Mucosa of rectum (tissue), 2 donors: Measurements from ENCODE around the gene DNAH10.

Source experiments
- H3K27ac ChIP-seq, 2 donors: one replicate each; pipeline ENCODE4 v1.7.0; 2013; ENCODE audit warnings: inconsistent platforms in 2 of 2, low read depth in 2 of 2, low read length in 2 of 2
- H3K27me3 ChIP-seq, 2 donors: one replicate each; pipeline ENCODE4 v1.7.0; 2013; ENCODE audit warnings: low read length in 2 of 2; ENCODE audit not compliant: control insufficient read depth in 2 of 2, insufficient read depth in 2 of 2
- H3K36me3 ChIP-seq, 2 donors: one replicate each; pipeline ENCODE4 v1.7.0; 2013; ENCODE audit warnings: low read length in 2 of 2; ENCODE audit not compliant: control insufficient read depth in 2 of 2, insufficient read depth in 2 of 2
- H3K4me1 ChIP-seq, 2 donors: one replicate each; pipeline ENCODE4 v1.7.0; 2013; ENCODE audit warnings: low read length in 2 of 2, mild to moderate bottlenecking in 1 of 2; ENCODE audit not compliant: control insufficient read depth in 2 of 2, insufficient read depth in 2 of 2
- H3K4me3 ChIP-seq, 2 donors: one replicate each; pipeline ENCODE4 v1.7.0; 2013; ENCODE audit warnings: low read length in 2 of 2
- H3K9ac ChIP-seq, 2 donors: one replicate each; pipeline ENCODE4 v1.7.0; 2013; ENCODE audit warnings: low read length in 2 of 2, low read depth in 1 of 2, mild to moderate bottlenecking in 1 of 2
- H3K9me3 ChIP-seq, 2 donors: one replicate each; pipeline ENCODE4 v1.7.0; 2013; ENCODE audit warnings: low read length in 2 of 2; ENCODE audit not compliant: control insufficient read depth in 2 of 2
- donor health status: healthy.
- donor health status: Normal muscosa, but diverticular disease.

Gene DNAH10

GRCh38 chr12:123847019-123847418, 84.9 kb downstream of the DNAH10 start:
- Histone ChIP-seq H3K9ac (no peak overlapping the region), H3K27ac (no peak overlapping the region), H3K4me1 (no peaks in the 10 kb centered on the region), H3K4me3 (no peak overlapping the region), H3K9me3 (no peaks in the 10 kb centered on the region), H3K27me3 (no peaks in the 10 kb centered on the region), H3K36me3 (no peaks in the 10 kb centered on the region)

- no peaks in the 10 kb centered on the region for H3K4me1 ChIP-seq
Measured at GRCh38 chr12:123847876-123848275, 85.8 kb downstream of the DNAH10 start.

GRCh38 chr12:123849517-123849916, 87.4 kb downstream of the DNAH10 start:
- Histone ChIP-seq H3K9me3 (no peaks in the 10 kb centered on the region), H3K4me3 (no peak overlapping the region), H3K36me3 (no peaks in the 10 kb centered on the region), H3K27ac (no peak overlapping the region), H3K4me1 (peaks cover 0 to 4% of the 10 kb centered on the region in 2 donors), H3K9ac (no peak overlapping the region), H3K27me3 (no peaks in the 10 kb centered on the region)

More at GRCh38 chr12:123847876-123848275, 85.8 kb downstream of the DNAH10 start:
- H3K4me3 ChIP-seq = no peak overlapping the region
- no peaks in the 10 kb centered on the region for H3K36me3 ChIP-seq
- no peak overlapping the region for H3K9ac ChIP-seq
- no peaks in the 10 kb centered on the region for H3K27me3 ChIP-seq
- no peaks in the 10 kb centered on the region for H3K9me3 ChIP-seq
- no peak overlapping the region for H3K27ac ChIP-seq

GRCh38 chr12:123850246-123851134, 88.4 kb downstream of the DNAH10 start:
- H3K36me3 ChIP-seq = no peaks in the 10 kb centered on the region

GRCh38 chr12:123853396-123854070, 91.4 kb downstream of the DNAH10 start:
- H3K4me3 ChIP-seq = no peak overlapping the region
- no peaks in the 10 kb centered on the region for H3K36me3 ChIP-seq
- H3K4me1 ChIP-seq = peaks cover 0 to 4% of the 10 kb centered on the region in 2 donors
- no peaks in the 10 kb centered on the region for H3K27me3 ChIP-seq
- H3K9ac ChIP-seq = no peak overlapping the region
- no peaks in the 10 kb centered on the region for H3K9me3 ChIP-seq
- no peak overlapping the region for H3K27ac ChIP-seq

More at GRCh38 chr12:123850246-123851134, 88.4 kb downstream of the DNAH10 start:
- Histone ChIP-seq H3K4me1 (peaks cover 0 to 4% of the 10 kb centered on the region in 2 donors), H3K9me3 (no peaks in the 10 kb centered on the region), H3K4me3 (no peak overlapping the region), H3K27ac (no peak overlapping the region), H3K9ac (no peak overlapping the region), H3K27me3 (no peaks in the 10 kb centered on the region)

GRCh38 chr12:123854232-123854631, 92.1 kb downstream of the DNAH10 start:
- Histone ChIP-seq H3K4me3 (no peak overlapping the region), H3K27ac (no peak overlapping the region), H3K9me3 (no peaks in the 10 kb centered on the region), H3K9ac (no peak overlapping the region), H3K27me3 (no peaks in the 10 kb centered on the region), H3K4me1 (peaks cover 0 to 4% of the 10 kb centered on the region in 2 donors), H3K36me3 (no peaks in the 10 kb centered on the region)

- Histone ChIP-seq H3K27me3 (no peaks in the 10 kb centered on the region), H3K9ac (no peak overlapping the region), H3K9me3 (no peaks in the 10 kb centered on the region), H3K27ac (no peak overlapping the region), H3K36me3 (no peaks in the 10 kb centered on the region), H3K4me1 (peaks cover 0 to 4% of the 10 kb centered on the region in 2 donors), H3K4me3 (no peak overlapping the region)
Measured at GRCh38 chr12:123854918-123855317, 92.8 kb downstream of the DNAH10 start.

- H3K4me1 ChIP-seq = peaks cover 0 to 4% of the 10 kb centered on the region in 2 donors
- H3K27me3 ChIP-seq = no peaks in the 10 kb centered on the region
- H3K9ac ChIP-seq = no peak overlapping the region
- no peak overlapping the region for H3K4me3 ChIP-seq
- H3K36me3 ChIP-seq = no peaks in the 10 kb centered on the region
- no peak overlapping the region for H3K27ac ChIP-seq
- H3K9me3 ChIP-seq = no peaks in the 10 kb centered on the region
Measured at GRCh38 chr12:123856681-123857080, 94.6 kb downstream of the DNAH10 start.

GRCh38 chr12:123858176-123858575, 96.1 kb downstream of the DNAH10 start:
- no peak overlapping the region for H3K27ac ChIP-seq
- no peaks in the 10 kb centered on the region for H3K36me3 ChIP-seq
- H3K27me3 ChIP-seq = no peaks in the 10 kb centered on the region
- no peak overlapping the region for H3K9ac ChIP-seq
- H3K9me3 ChIP-seq = no peaks in the 10 kb centered on the region
- H3K4me1 ChIP-seq = peaks cover 0 to 4% of the 10 kb centered on the region in 2 donors
- no peak overlapping the region for H3K4me3 ChIP-seq

- no peak overlapping the region for H3K9ac ChIP-seq
- no peaks in the 10 kb centered on the region for H3K9me3 ChIP-seq
- H3K4me3 ChIP-seq = no peak overlapping the region
- H3K27me3 ChIP-seq = no peaks in the 10 kb centered on the region
- no peaks in the 10 kb centered on the region for H3K4me1 ChIP-seq
- H3K36me3 ChIP-seq = no peaks in the 10 kb centered on the region
- H3K27ac ChIP-seq = no peak overlapping the region
Measured at GRCh38 chr12:123859035-123859434, 96.9 kb downstream of the DNAH10 start.
